Mononuclear cell (primary cell): ENCODE results near the gene FRMD4A. TPM values are rescaled to one million over a fixed set of nuclear protein-coding genes. Genes with fewer than 3 reads are reported as not detected.
"Not testable (repeated sequence)": the region's sequence is repeated elsewhere in the genome, so short reads cannot be mapped to it uniquely, and the experiment has no call there.

Source experiments
- H3K27me3 ChIP-seq: 2 replicates; pipeline ENCODE4 v1.6.0; 2011; ENCODE audit warnings: low read length, control low read depth; ENCODE audit not compliant: insufficient read depth
- H3K4me1 ChIP-seq: 2 replicates; pipeline ENCODE4 v1.5.1; 2011; ENCODE audit warnings: mild to moderate bottlenecking, low read length, control low read depth; ENCODE audit not compliant: insufficient read depth
- H3K4me3 ChIP-seq: 2 replicates; pipeline ENCODE4 v1.5.1; 2011; ENCODE audit warnings: mild to moderate bottlenecking, low read length, moderate library complexity
- H3K9me3 ChIP-seq: 2 replicates; pipeline ENCODE4 v1.5.1; 2011; ENCODE audit warnings: low read depth, mild to moderate bottlenecking, control low read depth, low read length
- total RNA-seq: library from RNA; depleted of rRNA; stranded (reverse); fragments of >200 nt; gene quantifications from one replicate; pipeline ENCODE4 v1.2.3, GENCODE V29; 2012

The FRMD4A gene
- total RNA-seq, 1 donor: 0.63 TPM

- Histone ChIP-seq H3K4me1 (no peaks in the 10 kb centered on the region), H3K4me3 (no peak overlapping the region), H3K9me3 (no peaks in the 10 kb centered on the region), H3K27me3 (no peaks in the 10 kb centered on the region)
Measured at GRCh38 chr10:14092799-14093198, 237.9 kb downstream of the FRMD4A start.

- H3K27me3 ChIP-seq: no peaks in the 10 kb centered on the region
- H3K9me3 ChIP-seq: no peaks in the 10 kb centered on the region
- H3K4me3 ChIP-seq: no peak overlapping the region
- H3K4me1 ChIP-seq: no peaks in the 10 kb centered on the region
Measured at GRCh38 chr10:14089556-14090292, 241.0 kb downstream of the FRMD4A start.

- no peaks in the 10 kb centered on the region for H3K4me1 ChIP-seq
- no peak overlapping the region for H3K4me3 ChIP-seq
- H3K27me3 ChIP-seq: no peaks in the 10 kb centered on the region
- no peaks in the 10 kb centered on the region for H3K9me3 ChIP-seq
Measured at GRCh38 chr10:14087566-14087965, 243.2 kb downstream of the FRMD4A start.

GRCh38 chr10:14086596-14086995, 244.1 kb downstream of the FRMD4A start:
- Histone ChIP-seq H3K4me1 (no peaks in the 10 kb centered on the region), H3K9me3 (no peaks in the 10 kb centered on the region), H3K4me3 (no peak overlapping the region), H3K27me3 (no peaks in the 10 kb centered on the region)

GRCh38 chr10:14084875-14085274, 245.8 kb downstream of the FRMD4A start:
- no peaks in the 10 kb centered on the region for H3K9me3 ChIP-seq
- no peaks in the 10 kb centered on the region for H3K4me1 ChIP-seq
- H3K27me3 ChIP-seq: no peaks in the 10 kb centered on the region
- H3K4me3 ChIP-seq: no peak overlapping the region

- Histone ChIP-seq H3K27me3 (no peaks in the 10 kb centered on the region), H3K9me3 (no peaks in the 10 kb centered on the region), H3K4me3 (no peak overlapping the region), H3K4me1 (no peaks in the 10 kb centered on the region)
Measured at GRCh38 chr10:14080795-14081194, 249.9 kb downstream of the FRMD4A start.

GRCh38 chr10:14077430-14077829, 253.3 kb downstream of the FRMD4A start:
- Histone ChIP-seq H3K4me1 (no peaks in the 10 kb centered on the region), H3K27me3 (peaks cover under 1% of the 10 kb centered on the region), H3K4me3 (no peak overlapping the region), H3K9me3 (no peaks in the 10 kb centered on the region)

GRCh38 chr10:14074062-14074884, 256.5 kb downstream of the FRMD4A start:
- Histone ChIP-seq H3K4me3 (no peak overlapping the region), H3K27me3 (peaks cover 9% of the 10 kb centered on the region), H3K9me3 (no peaks in the 10 kb centered on the region), H3K4me1 (no peaks in the 10 kb centered on the region)

GRCh38 chr10:14072541-14072940, 258.2 kb downstream of the FRMD4A start:
- no peaks in the 10 kb centered on the region for H3K4me1 ChIP-seq
- H3K27me3 ChIP-seq: peaks cover 9% of the 10 kb centered on the region
- no peak overlapping the region for H3K4me3 ChIP-seq
- no peaks in the 10 kb centered on the region for H3K9me3 ChIP-seq

- Histone ChIP-seq H3K4me1 (no peaks in the 10 kb centered on the region), H3K27me3 (peaks cover 9% of the 10 kb centered on the region), H3K9me3 (no peaks in the 10 kb centered on the region), H3K4me3 (no peak overlapping the region)
Measured at GRCh38 chr10:14071956-14072355, 258.8 kb downstream of the FRMD4A start.

- Histone ChIP-seq H3K9me3 (no peaks in the 10 kb centered on the region), H3K4me1 (no peaks in the 10 kb centered on the region), H3K27me3 (peaks cover 9% of the 10 kb centered on the region), H3K4me3 (no peak overlapping the region)
Measured at GRCh38 chr10:14068601-14069250, 262.0 kb downstream of the FRMD4A start.

GRCh38 chr10:14067638-14068037, 263.1 kb downstream of the FRMD4A start:
- not testable (repeated sequence) for H3K4me1 ChIP-seq, H3K9me3 ChIP-seq, H3K4me3 ChIP-seq, H3K27me3 ChIP-seq

GRCh38 chr10:14066106-14066505, 264.6 kb downstream of the FRMD4A start:
- H3K27me3 ChIP-seq: peaks cover 7% of the 10 kb centered on the region
- H3K4me3 ChIP-seq: no peak overlapping the region
- no peaks in the 10 kb centered on the region for H3K4me1 ChIP-seq
- no peaks in the 10 kb centered on the region for H3K9me3 ChIP-seq

GRCh38 chr10:14063531-14064285, 267.0 kb downstream of the FRMD4A start:
- Histone ChIP-seq H3K27me3 (no peaks in the 10 kb centered on the region), H3K9me3 (no peaks in the 10 kb centered on the region), H3K4me3 (no peak overlapping the region), H3K4me1 (no peaks in the 10 kb centered on the region)
